Measurements from ENCODE around the gene CSRNP3.

The CSRNP3 gene

DNA sequence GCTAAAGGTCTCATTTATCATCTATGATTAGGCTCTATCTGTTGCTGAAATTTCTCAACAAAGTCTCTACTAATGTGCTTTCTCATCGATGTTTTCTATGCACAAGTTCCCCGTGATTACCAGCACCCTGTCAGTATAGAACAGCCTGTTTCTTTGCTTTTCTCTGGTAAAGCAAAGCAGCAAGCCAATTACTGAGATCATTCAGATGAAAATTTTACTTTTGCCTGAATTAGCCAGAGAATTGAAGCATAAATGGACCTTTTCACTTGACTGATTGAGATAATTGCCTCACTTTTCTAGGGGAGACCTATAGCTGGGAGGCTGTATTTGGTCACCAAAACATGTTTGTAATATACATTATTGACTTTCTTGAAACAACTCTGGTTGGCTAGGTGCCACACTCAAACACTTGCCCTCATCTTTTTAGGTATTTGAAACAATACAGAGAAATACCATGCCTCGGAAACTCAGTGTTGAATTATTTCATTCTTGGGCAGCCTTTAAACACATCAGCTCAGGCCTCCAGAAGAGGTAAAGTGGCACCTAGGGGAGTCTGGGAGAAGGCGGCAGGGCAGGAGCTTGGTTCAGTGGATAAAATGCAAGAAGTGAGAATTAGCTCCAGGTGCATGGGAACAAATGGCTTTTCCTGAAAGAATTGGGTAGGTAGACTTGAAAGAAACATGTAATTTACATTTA, 228.4 kb downstream of the CSRNP3 start:
- in situ Hi-C loops (cut with MboI; ENCODE audit: low pct_unique_long_range_greater_than_20kb, low sequenced_read_pairs, unreplicated experiment) = no loop called here
- TF ChIP-seq, protein P1, sequence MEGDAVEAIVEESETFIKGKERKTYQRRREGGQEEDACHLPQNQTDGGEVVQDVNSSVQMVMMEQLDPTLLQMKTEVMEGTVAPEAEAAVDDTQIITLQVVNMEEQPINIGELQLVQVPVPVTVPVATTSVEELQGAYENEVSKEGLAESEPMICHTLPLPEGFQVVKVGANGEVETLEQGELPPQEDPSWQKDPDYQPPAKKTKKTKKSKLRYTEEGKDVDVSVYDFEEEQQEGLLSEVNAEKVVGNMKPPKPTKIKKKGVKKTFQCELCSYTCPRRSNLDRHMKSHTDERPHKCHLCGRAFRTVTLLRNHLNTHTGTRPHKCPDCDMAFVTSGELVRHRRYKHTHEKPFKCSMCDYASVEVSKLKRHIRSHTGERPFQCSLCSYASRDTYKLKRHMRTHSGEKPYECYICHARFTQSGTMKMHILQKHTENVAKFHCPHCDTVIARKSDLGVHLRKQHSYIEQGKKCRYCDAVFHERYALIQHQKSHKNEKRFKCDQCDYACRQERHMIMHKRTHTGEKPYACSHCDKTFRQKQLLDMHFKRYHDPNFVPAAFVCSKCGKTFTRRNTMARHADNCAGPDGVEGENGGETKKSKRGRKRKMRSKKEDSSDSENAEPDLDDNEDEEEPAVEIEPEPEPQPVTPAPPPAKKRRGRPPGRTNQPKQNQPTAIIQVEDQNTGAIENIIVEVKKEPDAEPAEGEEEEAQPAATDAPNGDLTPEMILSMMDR (IDR thresholded peaks at IDR 0.05; ENCODE audit: extremely low read depth, insufficient read depth, missing control alignments) = no peak
- DNase-seq (ENCODE audit: low spot score) = no peak

GRCh38 chr2:165698444-165698884, 229.0 kb downstream of the CSRNP3 start:
- in situ Hi-C loops (cut with MboI; ENCODE audit: low pct_unique_long_range_greater_than_20kb, low sequenced_read_pairs, unreplicated experiment) = no loop called here
- peak; percentile 13 for DNase-seq (ENCODE audit: low spot score)
- TF ChIP-seq, protein P1 (IDR thresholded peaks at IDR 0.05; ENCODE audit: extremely low read depth, insufficient read depth, missing control alignments) = peak; percentile 48

GRCh38 chr2:165699946-165700345, 230.4 kb downstream of the CSRNP3 start:
- DNase-seq (ENCODE audit: low spot score) = no peak
- in situ Hi-C loops (cut with MboI; ENCODE audit: low pct_unique_long_range_greater_than_20kb, low sequenced_read_pairs, unreplicated experiment) = no loop called here

GRCh38 chr2:165700531-165700930, 231.0 kb downstream of the CSRNP3 start:
- DNase-seq (ENCODE audit: low spot score) = no peak
- TF ChIP-seq, protein P1 (IDR thresholded peaks at IDR 0.05; ENCODE audit: extremely low read depth, insufficient read depth, missing control alignments) = no peak
- in situ Hi-C loops (cut with MboI; ENCODE audit: low pct_unique_long_range_greater_than_20kb, low sequenced_read_pairs, unreplicated experiment) = no loop called here

More at GRCh38 chr2:165699946-165700345, 230.4 kb downstream of the CSRNP3 start:
- TF ChIP-seq, protein P1 (IDR thresholded peaks at IDR 0.05; ENCODE audit: extremely low read depth, insufficient read depth, missing control alignments) = no peak

DNA sequence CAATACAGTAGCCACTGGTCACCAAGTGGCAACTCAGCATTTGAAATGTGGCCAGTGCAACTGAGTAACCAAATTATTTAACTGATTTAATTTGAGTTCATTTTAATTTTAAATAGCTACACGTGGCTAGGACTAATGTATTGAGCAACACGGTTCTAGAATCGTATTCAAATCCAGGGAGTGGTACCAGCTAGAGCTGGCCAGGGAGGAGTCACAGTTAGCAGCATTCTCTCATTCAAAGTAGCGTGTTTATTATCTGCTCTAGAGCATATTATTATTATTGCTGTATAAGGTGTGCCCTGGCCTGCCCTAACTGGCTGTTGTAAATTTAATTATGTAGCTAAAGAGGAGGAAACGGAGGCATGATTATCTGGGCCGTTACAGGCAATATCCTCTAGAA, 231.6 kb downstream of the CSRNP3 start:
- in situ Hi-C loops (cut with MboI; ENCODE audit: low pct_unique_long_range_greater_than_20kb, low sequenced_read_pairs, unreplicated experiment) = no loop called here
- no peak for DNase-seq (ENCODE audit: low spot score)
- TF ChIP-seq, protein P1 (IDR thresholded peaks at IDR 0.05; ENCODE audit: extremely low read depth, insufficient read depth, missing control alignments) = no peak

- in situ Hi-C loops (cut with MboI; ENCODE audit: low pct_unique_long_range_greater_than_20kb, low sequenced_read_pairs, unreplicated experiment) = no loop called here
- TF ChIP-seq, protein P1 (IDR thresholded peaks at IDR 0.05; ENCODE audit: extremely low read depth, insufficient read depth, missing control alignments) = no peak
- no peak for DNase-seq (ENCODE audit: low spot score)
These were observed 237.5 kb downstream of the CSRNP3 start for GRCh38 chr2:165706960-165707487.
